Natural killer cell (primary cell): ENCODE data around the gene SUMF1. TPM values are rescaled to one million over a fixed set of nuclear protein-coding genes. Genes with fewer than 3 reads are reported as not detected.
A peak's percentile ranks its signal among the peaks of the same experiment; 100 is the strongest.

ENCODE experiments used
- ATAC-seq, 3 donors: fragments of 150-1000 bp in 2 of 3; fragments of 200-7000 bp in 1 of 3; cut with Tn5 transposase; 1 replicate in 1 of 3; 2 replicates in 2 of 3; pipeline ENCODE4 v1.10.0; 2021; ENCODE audit warnings: mild to moderate bottlenecking in 2 of 3, moderate library complexity in 2 of 3
- DNase-seq, 2 donors: peaks; one replicate each; pipeline versions ENCODE4 v3.0.0 to v3.0.0-alpha.2; 2013 to 2021; ENCODE audit warnings: mixed read lengths in 1 of 2
- H3K27ac ChIP-seq: one replicate; pipeline ENCODE4 v1.5.1; 2013; ENCODE audit warnings: mild to moderate bottlenecking, low read length
- H3K27me3 ChIP-seq: one replicate; pipeline ENCODE4 v1.6.1; 2013; ENCODE audit warnings: low read length; ENCODE audit not compliant: control insufficient read depth, insufficient read depth
- H3K36me3 ChIP-seq: one replicate; pipeline ENCODE4 v1.6.1; 2013; ENCODE audit warnings: low read length; ENCODE audit not compliant: control insufficient read depth, insufficient read depth
- H3K4me1 ChIP-seq: one replicate; pipeline ENCODE4 v1.6.1; 2013; ENCODE audit warnings: low read length; ENCODE audit not compliant: control insufficient read depth, insufficient read depth
- H3K4me3 ChIP-seq: one replicate; pipeline ENCODE4 v1.5.1; 2013; ENCODE audit warnings: low read length
- H3K9me3 ChIP-seq: one replicate; pipeline ENCODE4 v1.6.1; 2013; ENCODE audit warnings: low read length; ENCODE audit not compliant: control insufficient read depth, insufficient read depth
- H3K27ac Mint-ChIP-seq, 2 donors: one replicate each; pipeline ENCODE4 v1.8.0; 2022; ENCODE audit warnings: mild to moderate bottlenecking in 2 of 2, mixed read lengths in 2 of 2, moderate library complexity in 1 of 2
- H3K27me3 Mint-ChIP-seq, 2 donors: one replicate each; pipeline ENCODE4 v1.8.0; 2022; ENCODE audit warnings: low read depth in 2 of 2, mixed read lengths in 2 of 2
- H3K36me3 Mint-ChIP-seq: one replicate; pipeline ENCODE4 v1.8.0; 2022; ENCODE audit warnings: mixed read lengths
- H3K4me1 Mint-ChIP-seq, 2 donors: one replicate each; pipeline ENCODE4 v1.8.0; 2022; ENCODE audit warnings: mixed read lengths in 2 of 2
- H3K4me3 Mint-ChIP-seq: one replicate; pipeline ENCODE4 v1.8.0; 2022; ENCODE audit warnings: mild to moderate bottlenecking, moderate library complexity, mixed read lengths
- H3K9me3 Mint-ChIP-seq, 2 donors: one replicate each; pipeline ENCODE4 v1.8.0; 2022; ENCODE audit warnings: mixed read lengths in 2 of 2
- WGBS: methylation state at CpG from one replicate; pipeline ENCODE4 v1.1.7; 2013; ENCODE audit warnings: missing lambda C conversion rate; ENCODE audit not compliant: insufficient coverage; 5-methylcytosine and 5-hydroxymethylcytosine counted together
- intact Hi-C: fragments of 100-400 bp; cut with micrococcal nuclease; formaldehyde crosslinking; loops from one replicate; pipeline ENCODE4 v1.14.2; 2022
- total RNA-seq, 4 donors: library from RNA; stranded (reverse); fragments of 120-200 nt in 1 of 4; gene quantifications; one replicate each; pipeline versions ENCODE4 v1.2.3 to v1.2.4, GENCODE V29; 2013 to 2022
- TF ChIP-seq, protein P1 (sequence below): fragments of 200-600 bp; IDR thresholded peaks from one replicate; pipeline ENCODE4 v1.8.0; 2022; ENCODE audit warnings: antibody characterized with exemption

The SUMF1 gene
- total RNA-seq, 3 donors from 2014 or later (not counting 1 experiment from before 2014, with no cell fraction given) = 16.3 to 19.8 (median 19.3) TPM

DNA sequence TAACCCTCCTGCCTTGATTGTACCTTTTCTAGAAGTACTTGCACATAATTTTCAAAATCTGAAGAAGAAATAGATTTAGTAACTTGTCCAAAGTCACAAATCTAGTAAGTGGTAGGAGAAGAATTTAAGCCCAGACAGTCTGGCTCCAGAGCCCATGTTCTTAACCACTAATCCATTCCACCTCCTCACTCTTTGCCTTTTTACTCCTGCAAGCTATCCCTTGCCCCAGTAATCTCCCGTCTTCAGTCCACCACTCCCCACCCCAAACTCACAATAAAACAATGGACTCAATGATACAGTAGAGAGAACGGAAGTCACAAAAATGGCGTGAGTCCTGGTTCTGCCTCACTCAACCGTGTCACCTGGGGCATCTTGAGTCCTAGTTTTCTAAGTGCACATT lies 115.2 kb downstream of the SUMF1 start:
- H3K4me1 Mint-ChIP-seq = peaks cover 19 to 25% of the 10 kb centered on the region in 2 donors
- H3K9me3 Mint-ChIP-seq = no peaks in the 10 kb centered on the region
- peak overlapping the region; percentile 88 for H3K27ac ChIP-seq
- 94% methylated on average over 4 of the region's 4 CpGs for WGBS
- no peaks in the 10 kb centered on the region for H3K9me3 ChIP-seq
- H3K36me3 ChIP-seq = no peaks in the 10 kb centered on the region
- no peaks in the 10 kb centered on the region for H3K27me3 Mint-ChIP-seq
- peaks cover 3% of the 10 kb centered on the region for H3K4me1 ChIP-seq
- DNase-seq = no peak
- ATAC-seq = peak in 2 of 3 donors; percentile 1 to 7
- H3K4me3 ChIP-seq = peak overlapping the region; percentile 60
- TF ChIP-seq, protein P1, sequence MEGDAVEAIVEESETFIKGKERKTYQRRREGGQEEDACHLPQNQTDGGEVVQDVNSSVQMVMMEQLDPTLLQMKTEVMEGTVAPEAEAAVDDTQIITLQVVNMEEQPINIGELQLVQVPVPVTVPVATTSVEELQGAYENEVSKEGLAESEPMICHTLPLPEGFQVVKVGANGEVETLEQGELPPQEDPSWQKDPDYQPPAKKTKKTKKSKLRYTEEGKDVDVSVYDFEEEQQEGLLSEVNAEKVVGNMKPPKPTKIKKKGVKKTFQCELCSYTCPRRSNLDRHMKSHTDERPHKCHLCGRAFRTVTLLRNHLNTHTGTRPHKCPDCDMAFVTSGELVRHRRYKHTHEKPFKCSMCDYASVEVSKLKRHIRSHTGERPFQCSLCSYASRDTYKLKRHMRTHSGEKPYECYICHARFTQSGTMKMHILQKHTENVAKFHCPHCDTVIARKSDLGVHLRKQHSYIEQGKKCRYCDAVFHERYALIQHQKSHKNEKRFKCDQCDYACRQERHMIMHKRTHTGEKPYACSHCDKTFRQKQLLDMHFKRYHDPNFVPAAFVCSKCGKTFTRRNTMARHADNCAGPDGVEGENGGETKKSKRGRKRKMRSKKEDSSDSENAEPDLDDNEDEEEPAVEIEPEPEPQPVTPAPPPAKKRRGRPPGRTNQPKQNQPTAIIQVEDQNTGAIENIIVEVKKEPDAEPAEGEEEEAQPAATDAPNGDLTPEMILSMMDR = no peak
- peak overlapping the region; percentile 82 for H3K4me3 Mint-ChIP-seq
- intact Hi-C loops = loop anchor here (1.0 to 10.0 kb wide), 8 partner anchors 40 to 705 kb away; partner anchors contain the start of genes ITPR1 and SUMF1
- H3K27ac Mint-ChIP-seq = peak overlapping the region; percentile 92 to 94
- H3K27me3 ChIP-seq = no peaks in the 10 kb centered on the region
- no peaks in the 10 kb centered on the region for H3K36me3 Mint-ChIP-seq

DNA sequence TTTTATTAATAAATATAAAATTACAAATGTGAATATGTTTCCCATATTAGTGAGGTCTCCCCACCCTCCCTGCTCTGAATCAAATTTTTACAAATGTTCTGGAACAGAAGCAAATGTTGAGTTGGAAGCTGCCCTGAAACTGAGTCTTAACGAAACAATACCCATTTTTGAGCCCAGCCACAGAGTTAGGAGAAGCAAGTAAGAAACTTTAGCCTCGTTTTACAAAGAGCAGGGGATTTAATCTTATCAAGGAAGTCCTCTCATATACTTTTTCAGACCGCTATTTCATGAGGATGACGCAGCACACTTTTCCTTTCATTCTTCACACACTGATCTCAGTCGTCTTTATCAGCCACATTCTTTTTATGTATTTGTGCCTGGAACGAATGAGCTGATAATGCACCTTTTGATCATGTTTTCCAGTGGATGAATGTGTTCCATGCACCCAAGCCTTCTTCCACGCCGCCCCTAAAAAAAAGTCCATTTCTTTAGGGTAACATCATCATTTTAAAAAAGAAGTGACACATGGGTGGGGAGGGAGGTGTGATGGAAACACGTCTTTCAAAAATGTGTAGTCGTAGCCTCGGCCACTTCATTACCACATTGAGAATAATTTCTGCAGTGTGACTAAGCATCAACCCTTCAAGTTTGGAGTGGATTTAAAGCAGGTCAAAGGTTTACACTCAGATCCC lies 115.8 kb downstream of the SUMF1 start:
- DNase-seq (peak; percentile 23 to 61), ATAC-seq (peak; percentile 78 to 84 (median 83))
- intact Hi-C loops = loop anchor here (1.0 to 10.0 kb wide), 8 partner anchors 41 to 705 kb away; partner anchors contain the start of genes ITPR1 and SUMF1
- Histone ChIP-seq H3K36me3 (no peaks in the 10 kb centered on the region), H3K27ac (peak overlapping the region; percentile 88), H3K9me3 (no peaks in the 10 kb centered on the region), H3K27me3 (no peaks in the 10 kb centered on the region), H3K4me1 (peaks cover 3% of the 10 kb centered on the region), H3K4me3 (peak overlapping the region; percentile 60)
- TF ChIP-seq, protein P1 = peak; percentile 34
- Mint-ChIP-seq H3K27ac (peak overlapping the region; percentile 92 to 94), H3K27me3 (no peaks in the 10 kb centered on the region), H3K4me1 (peaks cover 19 to 25% of the 10 kb centered on the region in 2 donors), H3K4me3 (peak overlapping the region; percentile 82), H3K9me3 (no peaks in the 10 kb centered on the region), H3K36me3 (no peaks in the 10 kb centered on the region)
- 8% methylated on average over 9 of the region's 11 CpGs for WGBS

DNA sequence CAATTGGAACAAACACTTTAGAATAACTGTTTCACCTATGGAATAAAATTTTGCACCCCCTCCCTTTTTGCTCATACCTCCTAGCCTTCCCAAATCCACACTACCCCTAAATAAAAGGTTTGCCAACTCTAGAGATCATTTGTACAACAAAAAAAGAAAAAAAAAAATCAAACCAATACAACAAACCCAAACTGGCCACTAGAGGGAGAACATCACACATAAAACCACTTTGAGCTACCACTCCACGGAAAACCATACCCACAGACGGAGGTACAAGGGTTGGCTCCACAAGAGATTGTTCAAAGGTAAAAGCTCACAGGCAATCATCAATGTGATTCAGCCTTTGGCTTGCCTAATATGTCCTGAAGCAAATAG lies 116.3 kb downstream of the SUMF1 start:
- Mint-ChIP-seq H3K27ac (peak overlapping the region; percentile 92 to 94), H3K27me3 (no peaks in the 10 kb centered on the region), H3K4me3 (peak overlapping the region; percentile 82), H3K9me3 (no peaks in the 10 kb centered on the region), H3K4me1 (peaks cover 19 to 25% of the 10 kb centered on the region in 2 donors), H3K36me3 (no peaks in the 10 kb centered on the region)
- DNase-seq = peak; percentile 49 to 89
- TF ChIP-seq, protein P1 = peak; percentile 80
- no peaks in the 10 kb centered on the region for H3K9me3 ChIP-seq
- 0% methylated on average over 2 of the region's 2 CpGs for WGBS
- peak overlapping the region; percentile 88 for H3K27ac ChIP-seq
- peak overlapping the region; percentile 60 for H3K4me3 ChIP-seq
- peak; percentile 67 to 86 (median 79) for ATAC-seq
- no peaks in the 10 kb centered on the region for H3K36me3 ChIP-seq
- H3K27me3 ChIP-seq = no peaks in the 10 kb centered on the region
- intact Hi-C loops = loop anchor here (1.0 to 10.0 kb wide), 8 partner anchors 42 to 706 kb away; partner anchors contain the start of genes ITPR1 and SUMF1
- H3K4me1 ChIP-seq = peaks cover 3% of the 10 kb centered on the region
